HepG2 (cell line): ENCODE data around the gene SH3PXD2A. TPM values are rescaled to one million over a fixed set of nuclear protein-coding genes. Genes with fewer than 3 reads are reported as not detected.

ENCODE experiments used
- ATAC-seq: fragments of 200-7000 bp; cut with Tn5 transposase; 3 replicates; pipeline ENCODE4 v1.9.1; 2020; ENCODE audit warnings: mild to moderate bottlenecking, moderate library complexity
- BruUV-seq: library from RNA; stranded (reverse); fragments of 400-500 nt; replicated peaks from 2 replicates; lab custom pipeline; 2021; lab: Mats Ljungman, UMichigan
- CTCF ChIA-PET: fragments of 300-600 bp; formaldehyde crosslinking; extraction: SDS; loops from one replicate; lab custom pipeline; 2021; ENCODE audit warnings: low total read pairs, inconsistent platforms, low intra/inter-chr PET ratio; lab: Yijun Ruan, JAX
- POLR2A ChIA-PET: fragments of 350-600 bp; sonication (Branson Sonifier 250); formaldehyde crosslinking; loops from one replicate; lab custom pipeline; 2020; ENCODE audit warnings: antibody characterized with exemption, inconsistent platforms; lab: Yijun Ruan, JAX
- DNase-seq: peaks from one replicate; pipeline ENCODE4 v3.0.0-alpha.2; 2015; ENCODE audit warnings: low spot score
- FAIRE-seq: peaks from 3 replicates; lab custom pipeline; 2011; peaks lifted over from hg19 to GRCh38; lab: Jason Lieb, UNC
- H2AFZ ChIP-seq: one replicate; pipeline ENCODE4 v1.6.1; 2011; ENCODE audit warnings: low read length, inconsistent platforms
- H3K27ac ChIP-seq: fragments of 300-600 bp; 3 replicates; pipeline ENCODE4 v1.8.0; 2011; ENCODE audit warnings: mixed run types, mild to moderate bottlenecking, mixed read lengths, low read length, inconsistent platforms; ENCODE audit not compliant: insufficient read depth; ENCODE audit errors: extremely low read length
- H3K27me3 ChIP-seq, 2 experiments: fragments of 200-600 bp in 1 of 2; 2 replicates in 1 of 2; 3 replicates in 1 of 2; pipeline versions ENCODE4 v1.6.0 to v1.8.0; 2011; ENCODE audit warnings: low read length in 2 of 2, mild to moderate bottlenecking in 2 of 2, moderate library complexity in 2 of 2, inconsistent platforms in 1 of 2; ENCODE audit not compliant: insufficient read depth in 2 of 2, control insufficient read depth in 1 of 2
- H3K36me3 ChIP-seq, 2 experiments: fragments of 200-600 bp in 1 of 2; replicated peaks in 1 of 2; 2 replicates in 1 of 2; 3 replicates in 1 of 2; pipeline versions ENCODE4 v1.5.1 to v1.8.0; 2011; ENCODE audit warnings: low read length in 2 of 2, inconsistent platforms in 1 of 2; ENCODE audit not compliant: insufficient read depth in 2 of 2, control insufficient read depth in 1 of 2
- H3K4me1 ChIP-seq: 2 replicates; pipeline ENCODE4 v1.5.1; 2012; ENCODE audit warnings: low read length, inconsistent platforms; ENCODE audit not compliant: insufficient read depth
- H3K4me2 ChIP-seq: 2 replicates; pipeline ENCODE4 v1.6.0; 2011; ENCODE audit warnings: low read depth, low read length, inconsistent platforms
- H3K4me3 ChIP-seq, 3 experiments: fragments of 200-600 bp in 1 of 3; sonication (generic), shearing (Covaris generic) in 1 of 3; replicated peaks in 1 of 3; 2 replicates each; pipeline ENCODE4 v1.5.1; 2011 to 2016; ENCODE audit warnings: low read length in 3 of 3, inconsistent platforms in 2 of 3, low read depth in 2 of 3, mild to moderate bottlenecking in 2 of 3, control low read depth in 1 of 3, mixed read lengths in 1 of 3; ENCODE audit not compliant: insufficient read depth in 1 of 3
- H3K79me2 ChIP-seq: one replicate; pipeline ENCODE4 v1.6.1; 2011; ENCODE audit warnings: low read length, inconsistent platforms; ENCODE audit not compliant: insufficient read depth
- H3K9ac ChIP-seq: 2 replicates; pipeline ENCODE4 v1.6.0; 2011; ENCODE audit warnings: mild to moderate bottlenecking, low read depth, low read length, inconsistent platforms; ENCODE audit not compliant: insufficient read depth
- H3K9me3 ChIP-seq: 2 replicates; pipeline ENCODE4 v1.5.1; 2012; ENCODE audit warnings: mild to moderate bottlenecking, low read length
- H4K20me1 ChIP-seq: 2 replicates; pipeline ENCODE4 v1.6.0; 2011; ENCODE audit warnings: inconsistent platforms, mild to moderate bottlenecking, low read length, moderate library complexity; ENCODE audit not compliant: insufficient read depth
- ATRX ChIP-seq: sonication (generic); formaldehyde crosslinking; IDR thresholded peaks from 2 replicates; pipeline ENCODE4 v1.4.0; 2020; ENCODE audit warnings: missing genetic modification reagents, borderline replicate concordance
- BCL6 ChIP-seq: IDR thresholded peaks from 2 replicates; pipeline ENCODE4 v1.6.1; 2016; ENCODE audit warnings: missing genetic modification reagents, missing compliant biosample characterization
- EP300 ChIP-seq, 3 experiments: sonication (generic) in 1 of 3; formaldehyde crosslinking in 1 of 3; IDR thresholded peaks; 2 replicates each; pipeline versions ENCODE4 v1.5.1 to v1.6.1; 2011 to 2020; ENCODE audit warnings: low read depth in 2 of 3, low read length in 2 of 3, borderline replicate concordance in 1 of 3, improper control_type of control experiment in 1 of 3, mild to moderate bottlenecking in 1 of 3, missing genetic modification reagents in 1 of 3, moderate library complexity in 1 of 3
- MBD4 ChIP-seq: IDR thresholded peaks from 2 replicates; pipeline ENCODE4 v1.6.1; 2012; ENCODE audit warnings: low read length, inconsistent platforms, borderline replicate concordance
- MIXL1 ChIP-seq: IDR thresholded peaks from 2 replicates; pipeline ENCODE4 v1.6.1; 2016
- NCOA2 ChIP-seq: sonication (generic); formaldehyde crosslinking; IDR thresholded peaks from 2 replicates; pipeline ENCODE4 v1.8.0; 2022; ENCODE audit warnings: inconsistent platforms
- POGK ChIP-seq: sonication (generic); formaldehyde crosslinking; conservative IDR thresholded peaks from 2 replicates; pipeline ENCODE4 v1.8.0; 2022; ENCODE audit warnings: mild to moderate bottlenecking, moderate library complexity, missing genetic modification reagents
- SAP130 ChIP-seq: IDR thresholded peaks from 2 replicates; pipeline ENCODE4 v1.6.1; 2016; ENCODE audit warnings: low read depth
- SOX5 ChIP-seq: IDR thresholded peaks from 2 replicates; pipeline ENCODE4 v1.6.1; 2016; ENCODE audit warnings: borderline replicate concordance
- TBX2 ChIP-seq: sonication (generic); formaldehyde crosslinking; IDR thresholded peaks from 2 replicates; pipeline ENCODE4 v1.5.0; 2020; ENCODE audit warnings: missing genetic modification reagents, mild to moderate bottlenecking, borderline replicate concordance
- TBX3 ChIP-seq: fragments of 450-650 bp; IDR thresholded peaks from 2 replicates; pipeline ENCODE4 v1.6.1; 2017; ENCODE audit warnings: antibody characterized with exemption, mild to moderate bottlenecking, inconsistent platforms, borderline replicate concordance
- TCF7 ChIP-seq: sonication (generic); IDR thresholded peaks from 2 replicates; pipeline ENCODE4 v1.6.1; 2016; ENCODE audit warnings: antibody characterized with exemption, low read depth
- ZBTB1 ChIP-seq: sonication (generic); formaldehyde crosslinking; IDR thresholded peaks from 2 replicates; pipeline ENCODE4 v1.4.0; 2020; ENCODE audit warnings: missing genetic modification reagents, borderline replicate concordance
- ZNF296 ChIP-seq: sonication (generic); formaldehyde crosslinking; conservative IDR thresholded peaks from 2 replicates; pipeline ENCODE4 v1.5.0; 2020; ENCODE audit warnings: mild to moderate bottlenecking, missing genetic modification reagents
- WGBS: methylation state at CpG from one replicate; pipeline ENCODE4 v1.1.6; 2017; ENCODE audit warnings: low lambda C conversion rate; 5-methylcytosine and 5-hydroxymethylcytosine counted together
- in situ Hi-C: cut with HindIII; loops from 2 replicates; pipeline ENCODE4 v1.10.0; 2017; ENCODE audit warnings: low pct_unique_long_range_greater_than_20kb; ENCODE audit not compliant: extremely low pct_ligation_motif_present
- intact Hi-C: fragments of 100-400 bp; cut with micrococcal nuclease; formaldehyde crosslinking; loops from one replicate; pipeline ENCODE4 v1.10.0; 2022; ENCODE audit not compliant: unreplicated experiment
- polyA plus RNA-seq, 8 experiments: library from polyadenylated mRNA; depleted of rRNA in 3 of 8; stranded (reverse) in 7 of 8; unstranded in 1 of 8; fragments of >200 nt; fragmentation: Illumina TruSeq in 4 of 8; extraction: Trizol in 4 of 8; gene quantifications; 2 replicates each; pipeline versions ENCODE4 v1.2.1 to v1.2.3, GENCODE V29; 2011 to 2016; ENCODE audit warnings: low read depth in 4 of 8, missing spikeins in 1 of 8, mixed read lengths in 1 of 8; ENCODE audit not compliant: insufficient read depth in 1 of 8
- total RNA-seq, 5 experiments: library from RNA; depleted of rRNA; stranded (reverse); fragments of >200 nt; fragmentation: Illumina TruSeq; extraction: Trizol; gene quantifications; 2 replicates each; pipeline ENCODE4 v1.2.3, GENCODE V29; 2016; ENCODE audit warnings: low read depth in 1 of 5
- TF ChIP-seq, protein P1 (sequence below): IDR thresholded peaks from 2 replicates; pipeline ENCODE4 v1.6.1; 2018; ENCODE audit warnings: missing genetic modification reagents
- TF ChIP-seq, protein P2 (sequence below): IDR thresholded peaks from 2 replicates; pipeline ENCODE4 v1.4.0; 2020; ENCODE audit warnings: mild to moderate bottlenecking, missing genetic modification reagents

The SH3PXD2A gene
- total and polyA plus RNA-seq, 2 of the 13 experiments (the other 11 are each of a cell fraction or from before 2014, with no cell fraction given): 11.1 to 11.3 TPM

DNA sequence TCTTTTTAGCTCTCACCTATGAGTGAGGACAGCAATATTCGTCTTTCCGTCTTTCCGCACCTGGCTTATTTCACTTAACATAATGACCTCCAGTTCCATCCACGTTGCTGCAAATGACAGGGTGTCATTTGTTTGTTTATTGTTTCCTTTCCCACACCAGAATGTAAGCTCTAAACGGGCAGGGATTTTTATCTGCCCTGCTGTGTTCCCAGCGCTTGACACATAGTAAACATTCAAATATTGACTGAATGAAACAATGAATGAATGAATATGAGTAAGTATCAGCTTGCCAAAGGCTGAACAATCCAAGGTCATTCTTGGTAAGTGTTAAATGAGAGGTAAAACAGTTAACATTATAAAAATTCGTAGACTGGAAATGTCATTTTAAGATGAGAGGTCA, 12.8 kb downstream of the SH3PXD2A start:
- Histone ChIP-seq H3K4me1 (peaks cover 91% of the 10 kb centered on the region), H3K4me2 (peak overlapping the region; percentile 22; the same call in 1 of the 2 replicates), H4K20me1 (peaks cover 41% of the 10 kb centered on the region), H3K27ac (no peak overlapping the region), H3K4me3 (no peak overlapping the region), H3K27me3 (no peaks in the 10 kb centered on the region), H3K79me2 (peaks cover 91% of the 10 kb centered on the region), H2AFZ (no peak overlapping the region), H3K36me3 (peaks cover 8% of the 10 kb centered on the region in 2 experiments; a peak in 4 of 5 replicates), H3K9me3 (no peaks in the 10 kb centered on the region), H3K9ac (no peak overlapping the region)
- DNase-seq (peak; percentile 64), FAIRE-seq (peak; percentile 37), ATAC-seq (peak; percentile 18; the same call in 1 of the 3 replicates)
- ChIA-PET CTCF (no interaction called here), POLR2A (interaction anchor here (1.3 to 2.5 kb wide), 4 partner anchors 8 to 49 kb away, joined by 6 to 12 read pairs (median 9); no protein-coding TSS in a partner anchor)
- no TSS peak for BruUV-seq
- intact Hi-C loops: no loop called here
- in situ Hi-C loops: no loop called here
- 46% methylated on average over 6 of the region's 7 CpGs for WGBS
- TF ChIP-seq NCOA2 (CRISPR knock-in tag) (peak; percentile 61; the same call in 1 of the 2 replicates), BCL6 (peak; percentile 81), TCF7 (0 out of 2 replicates have a peak, but pooled peaks have one; percentile 29), ZBTB1 (CRISPR knock-in tag) (no peak), POGK (CRISPR knock-in tag) (0 out of 2 replicates have a peak, but pooled peaks have one; percentile 43), SOX5 (peak; percentile 74; the same call in 1 of the 2 replicates), ATRX (CRISPR knock-in tag) (no peak), MBD4 (0 out of 2 replicates have a peak, but pooled peaks have one; percentile 41), ZNF296 (no peak), SAP130 (CRISPR knock-in tag) (peak; percentile 75), MIXL1 (no peak), TBX3 (peak; percentile 9; the same call in 1 of the 2 replicates), TBX2 (CRISPR knock-in tag) (peak; percentile 30; the same call in 1 of the 2 replicates), EP300 (IDR thresholded peaks at IDR 0.05; ENCODE audit: low read depth in 2 of 2, low read length in 2 of 2) (peak in 1 of 2 experiments; percentile 46; a peak in 1 of 4 replicates), EP300 (CRISPR knock-in tag; IDR thresholded peaks at IDR 0.05; ENCODE audit: borderline replicate concordance) (no peak)
- TF ChIP-seq, protein P1, sequence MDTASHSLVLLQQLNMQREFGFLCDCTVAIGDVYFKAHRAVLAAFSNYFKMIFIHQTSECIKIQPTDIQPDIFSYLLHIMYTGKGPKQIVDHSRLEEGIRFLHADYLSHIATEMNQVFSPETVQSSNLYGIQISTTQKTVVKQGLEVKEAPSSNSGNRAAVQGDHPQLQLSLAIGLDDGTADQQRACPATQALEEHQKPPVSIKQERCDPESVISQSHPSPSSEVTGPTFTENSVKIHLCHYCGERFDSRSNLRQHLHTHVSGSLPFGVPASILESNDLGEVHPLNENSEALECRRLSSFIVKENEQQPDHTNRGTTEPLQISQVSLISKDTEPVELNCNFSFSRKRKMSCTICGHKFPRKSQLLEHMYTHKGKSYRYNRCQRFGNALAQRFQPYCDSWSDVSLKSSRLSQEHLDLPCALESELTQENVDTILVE: 0 out of 2 replicates have a peak, but pooled peaks have one; percentile 23
- TF ChIP-seq, protein P2, sequence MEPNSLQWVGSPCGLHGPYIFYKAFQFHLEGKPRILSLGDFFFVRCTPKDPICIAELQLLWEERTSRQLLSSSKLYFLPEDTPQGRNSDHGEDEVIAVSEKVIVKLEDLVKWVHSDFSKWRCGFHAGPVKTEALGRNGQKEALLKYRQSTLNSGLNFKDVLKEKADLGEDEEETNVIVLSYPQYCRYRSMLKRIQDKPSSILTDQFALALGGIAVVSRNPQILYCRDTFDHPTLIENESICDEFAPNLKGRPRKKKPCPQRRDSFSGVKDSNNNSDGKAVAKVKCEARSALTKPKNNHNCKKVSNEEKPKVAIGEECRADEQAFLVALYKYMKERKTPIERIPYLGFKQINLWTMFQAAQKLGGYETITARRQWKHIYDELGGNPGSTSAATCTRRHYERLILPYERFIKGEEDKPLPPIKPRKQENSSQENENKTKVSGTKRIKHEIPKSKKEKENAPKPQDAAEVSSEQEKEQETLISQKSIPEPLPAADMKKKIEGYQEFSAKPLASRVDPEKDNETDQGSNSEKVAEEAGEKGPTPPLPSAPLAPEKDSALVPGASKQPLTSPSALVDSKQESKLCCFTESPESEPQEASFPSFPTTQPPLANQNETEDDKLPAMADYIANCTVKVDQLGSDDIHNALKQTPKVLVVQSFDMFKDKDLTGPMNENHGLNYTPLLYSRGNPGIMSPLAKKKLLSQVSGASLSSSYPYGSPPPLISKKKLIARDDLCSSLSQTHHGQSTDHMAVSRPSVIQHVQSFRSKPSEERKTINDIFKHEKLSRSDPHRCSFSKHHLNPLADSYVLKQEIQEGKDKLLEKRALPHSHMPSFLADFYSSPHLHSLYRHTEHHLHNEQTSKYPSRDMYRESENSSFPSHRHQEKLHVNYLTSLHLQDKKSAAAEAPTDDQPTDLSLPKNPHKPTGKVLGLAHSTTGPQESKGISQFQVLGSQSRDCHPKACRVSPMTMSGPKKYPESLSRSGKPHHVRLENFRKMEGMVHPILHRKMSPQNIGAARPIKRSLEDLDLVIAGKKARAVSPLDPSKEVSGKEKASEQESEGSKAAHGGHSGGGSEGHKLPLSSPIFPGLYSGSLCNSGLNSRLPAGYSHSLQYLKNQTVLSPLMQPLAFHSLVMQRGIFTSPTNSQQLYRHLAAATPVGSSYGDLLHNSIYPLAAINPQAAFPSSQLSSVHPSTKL: peak; percentile 62; the same call in 1 of the 2 replicates
